Naive thymus-derived CD4-positive, alpha-beta T cell (primary cell): ENCODE results near the gene RRAS. TPM values are rescaled to one million over a fixed set of nuclear protein-coding genes. Genes with fewer than 3 reads are reported as not detected.

Experiments used
- ATAC-seq: fragments of 150-1000 bp; cut with Tn5 transposase; 2 replicates; pipeline ENCODE4 v1.10.0; 2021; ENCODE audit warnings: mild to moderate bottlenecking, moderate library complexity
- CTCF ChIA-PET: fragments of 350-600 bp; sonication (Branson Sonifier 250); formaldehyde crosslinking; loops from one replicate; lab custom pipeline; 2021; ENCODE audit warnings: antibody characterized with exemption; lab: Charles Lee
- POLR2A ChIA-PET: fragments of 350-600 bp; sonication (Branson Sonifier 250); formaldehyde crosslinking; loops from one replicate; lab custom pipeline; 2021; ENCODE audit warnings: antibody characterized with exemption, inconsistent platforms; lab: Charles Lee
- DNase-seq, 9 donors: peaks; one replicate each; pipeline versions ENCODE4 v3.0.0 to v3.0.0-alpha.2; 2020 to 2022; ENCODE audit warnings: mixed read lengths in 1 of 9
- H3K27ac ChIP-seq: one replicate; pipeline ENCODE4 v1.7.0; 2013; ENCODE audit warnings: mild to moderate bottlenecking, low read depth, low read length, moderate library complexity
- H3K27me3 ChIP-seq, 2 donors: one replicate each; pipeline ENCODE4 v1.7.0; 2013; ENCODE audit warnings: low read length in 2 of 2, mild to moderate bottlenecking in 2 of 2, moderate library complexity in 2 of 2; ENCODE audit not compliant: control insufficient read depth in 2 of 2, insufficient read depth in 2 of 2
- H3K36me3 ChIP-seq, 3 experiments: 1 replicate in 2 of 3; 2 replicates in 1 of 3; pipeline ENCODE4 v1.7.0; 2013; ENCODE audit warnings: low read length in 3 of 3, mild to moderate bottlenecking in 3 of 3, moderate library complexity in 1 of 3; ENCODE audit not compliant: insufficient read depth in 3 of 3, control insufficient read depth in 2 of 3
- H3K4me1 ChIP-seq, 2 donors: one replicate each; pipeline ENCODE4 v1.7.0; 2013; ENCODE audit warnings: low read length in 2 of 2, mild to moderate bottlenecking in 2 of 2, moderate library complexity in 1 of 2; ENCODE audit not compliant: control insufficient read depth in 2 of 2, insufficient read depth in 2 of 2
- H3K4me3 ChIP-seq: 2 replicates; pipeline ENCODE4 v1.7.0; 2013; ENCODE audit warnings: mild to moderate bottlenecking, low read length
- H3K9me3 ChIP-seq, 3 experiments: 1 replicate in 2 of 3; 2 replicates in 1 of 3; pipeline ENCODE4 v1.7.0; 2013; ENCODE audit warnings: low read length in 3 of 3; ENCODE audit not compliant: control insufficient read depth in 2 of 3
- H3K27ac Mint-ChIP-seq, 9 donors: one replicate each; pipeline ENCODE4 v1.8.0; 2020 to 2022; ENCODE audit warnings: mixed read lengths in 9 of 9, mild to moderate bottlenecking in 8 of 9, moderate library complexity in 5 of 9, inconsistent platforms in 2 of 9
- H3K27me3 Mint-ChIP-seq, 5 donors: one replicate each; pipeline ENCODE4 v1.8.0; 2021 to 2022; ENCODE audit warnings: mixed read lengths in 5 of 5, mild to moderate bottlenecking in 1 of 5
- H3K36me3 Mint-ChIP-seq, 5 donors: one replicate each; pipeline ENCODE4 v1.8.0; 2020 to 2022; ENCODE audit warnings: mixed read lengths in 5 of 5, mild to moderate bottlenecking in 3 of 5, inconsistent platforms in 1 of 5
- H3K4me1 Mint-ChIP-seq, 7 donors: one replicate each; pipeline ENCODE4 v1.8.0; 2020 to 2022; ENCODE audit warnings: mixed read lengths in 7 of 7, mild to moderate bottlenecking in 3 of 7, inconsistent platforms in 1 of 7
- H3K4me3 Mint-ChIP-seq, 10 donors: one replicate each; pipeline ENCODE4 v1.8.0; 2020 to 2022; ENCODE audit warnings: mild to moderate bottlenecking in 10 of 10, mixed read lengths in 10 of 10, moderate library complexity in 6 of 10, inconsistent platforms in 2 of 10
- H3K9me3 Mint-ChIP-seq, 11 donors: one replicate each; pipeline ENCODE4 v1.8.0; 2020 to 2022; ENCODE audit warnings: mixed read lengths in 11 of 11, mild to moderate bottlenecking in 4 of 11, inconsistent platforms in 1 of 11, moderate library complexity in 1 of 11
- intact Hi-C, 2 donors: fragments of 100-400 bp; cut with micrococcal nuclease; formaldehyde crosslinking; loops; one replicate each; pipeline ENCODE4 v1.15.1; 2023
- polyA plus RNA-seq, 2 donors: library from polyadenylated mRNA; unstranded; fragments of 300-500 nt; fragmentation: Illumina TruSeq; gene quantifications; one replicate each; pipeline ENCODE4 v1.2.3, GENCODE V29; 2021
- total RNA-seq, 6 experiments: library from RNA in 5 of 6; stranded (reverse) in 5 of 6; gene quantifications; 1 replicate in 5 of 6; 2 replicates in 1 of 6; pipeline ENCODE4 v1.2.3 and lab custom pipeline; 2021 to 2026

The RRAS gene
- total and polyA plus RNA-seq, 7 experiments from 2014 or later: 11.0 to 37.0 (median 13.9) TPM

- peaks cover 0 to 32% (median 14%) of the 10 kb centered on the region in 7 donors for H3K4me1 Mint-ChIP-seq
- no peaks in the 10 kb centered on the region for H3K27me3 ChIP-seq
- peaks cover 0 to 19% (median 13%) of the 10 kb centered on the region in 5 donors for H3K36me3 Mint-ChIP-seq
- CTCF ChIA-PET: no interaction called here
- DNase-seq (no peak), ATAC-seq (no peak)
- no peaks in the 10 kb centered on the region for H3K27me3 Mint-ChIP-seq
- peak overlapping the region; percentile 53 for H3K27ac ChIP-seq
- H3K9me3 Mint-ChIP-seq: no peaks in the 10 kb centered on the region
- peak overlapping the region in 1 of 10 donors; percentile 19 for H3K4me3 Mint-ChIP-seq
- H3K36me3 ChIP-seq: peaks cover 0 to 94% (median 36%) of the 10 kb centered on the region in 3 experiments
- H3K4me3 ChIP-seq: no peak overlapping the region
- peaks cover 15% of the 10 kb centered on the region in 2 donors for H3K4me1 ChIP-seq
- no peaks in the 10 kb centered on the region for H3K9me3 ChIP-seq
- POLR2A ChIA-PET: interaction anchor here (14.1 kb wide), 1 partner anchor 15 kb away, joined by 187 read pairs; the partner anchor contains the start of genes RRAS and SCAF1
- intact Hi-C loops: no loop called here
- peak overlapping the region in 5 of 9 donors; percentile 19 to 82 (median 47) for H3K27ac Mint-ChIP-seq
Observed at GRCh38 chr19:49658566-49659442, 18.9 kb upstream of the RRAS start.

GRCh38 chr19:49658139-49658517 lies 18.2 kb upstream of the RRAS start:
- Histone ChIP-seq H3K4me1 (peaks cover 9% of the 10 kb centered on the region in 2 donors), H3K9me3 (no peaks in the 10 kb centered on the region), H3K4me3 (no peak overlapping the region), H3K27ac (peak overlapping the region; percentile 53), H3K36me3 (peaks cover 0 to 99% (median 36%) of the 10 kb centered on the region in 3 experiments), H3K27me3 (no peaks in the 10 kb centered on the region)
- no peak for DNase-seq
- Mint-ChIP-seq H3K4me3 (no peak overlapping the region), H3K4me1 (peaks cover 0 to 25% (median 9%) of the 10 kb centered on the region in 7 donors), H3K27ac (no peak overlapping the region), H3K36me3 (peaks cover 0 to 22% (median 13%) of the 10 kb centered on the region in 5 donors), H3K9me3 (no peaks in the 10 kb centered on the region), H3K27me3 (no peaks in the 10 kb centered on the region)
- no peak for ATAC-seq
- CTCF ChIA-PET: no interaction called here
- POLR2A ChIA-PET: interaction anchor here (1.5 to 14.1 kb wide), 2 partner anchors 14 to 18 kb away, joined by 3 to 187 read pairs; partner anchors contain the start of genes PRMT1, RRAS and SCAF1
- intact Hi-C loops: no loop called here

DNA sequence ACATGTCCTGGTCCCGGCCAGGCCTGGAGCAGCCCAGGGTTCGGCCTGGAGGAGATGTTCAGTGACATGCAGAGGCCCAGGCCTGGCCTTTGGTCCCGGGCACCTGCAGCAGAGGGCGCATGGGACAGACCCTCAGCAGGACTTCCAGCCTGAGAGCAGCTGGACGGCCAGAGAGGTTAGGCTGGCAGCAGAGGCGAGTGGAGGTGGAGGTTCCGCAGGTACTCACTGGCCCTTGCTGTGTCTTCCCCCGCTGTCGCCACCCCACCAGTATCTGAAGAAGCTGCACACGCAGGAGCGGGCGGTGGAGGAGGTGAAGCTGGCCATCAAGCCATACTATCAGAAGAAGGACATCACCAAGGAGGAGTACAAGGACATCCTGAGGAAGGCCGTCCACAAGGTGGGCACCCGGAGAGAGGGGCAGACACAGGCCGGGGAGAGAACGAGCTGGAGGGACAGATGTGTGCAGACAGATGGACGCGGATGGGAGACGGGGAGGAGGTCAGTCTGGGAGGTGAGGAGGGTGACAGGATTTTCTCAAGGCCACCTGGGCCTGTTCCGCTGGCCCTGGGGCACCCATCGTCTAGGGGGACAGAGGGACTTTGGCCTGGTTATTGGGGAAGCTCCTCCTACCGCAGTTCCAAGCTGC lies 17.7 kb upstream of the RRAS start:
- CTCF ChIA-PET: no interaction called here
- Mint-ChIP-seq H3K4me3 (no peak overlapping the region), H3K36me3 (peaks cover 0 to 20% (median 13%) of the 10 kb centered on the region in 5 donors), H3K27ac (peak overlapping the region in 2 of 9 donors; percentile 79 to 86), H3K9me3 (no peaks in the 10 kb centered on the region), H3K27me3 (no peaks in the 10 kb centered on the region), H3K4me1 (peaks cover 0 to 20% (median 4%) of the 10 kb centered on the region in 7 donors)
- intact Hi-C loops: no loop called here
- H3K4me1 ChIP-seq: peaks cover 4% of the 10 kb centered on the region in 2 donors
- no peak overlapping the region for H3K27ac ChIP-seq
- peaks cover 0 to 99% (median 36%) of the 10 kb centered on the region in 3 experiments for H3K36me3 ChIP-seq
- POLR2A ChIA-PET: interaction anchor here (0.7 to 14.1 kb wide), 3 partner anchors 13 to 66 kb away, joined by 3 to 187 read pairs (median 3); partner anchors contain the start of genes PRMT1, RRAS and SCAF1
- ATAC-seq (no peak), DNase-seq (no peak)
- H3K4me3 ChIP-seq: no peak overlapping the region
- no peaks in the 10 kb centered on the region for H3K27me3 ChIP-seq
- H3K9me3 ChIP-seq: no peaks in the 10 kb centered on the region

- Histone ChIP-seq H3K27ac (no peak overlapping the region), H3K36me3 (peaks cover 0 to 94% (median 27%) of the 10 kb centered on the region in 3 experiments), H3K9me3 (no peaks in the 10 kb centered on the region), H3K4me3 (no peak overlapping the region), H3K4me1 (no peaks in the 10 kb centered on the region), H3K27me3 (no peaks in the 10 kb centered on the region)
- intact Hi-C loops: no loop called here
- H3K4me1 Mint-ChIP-seq: peaks cover 0 to 13% (median 3%) of the 10 kb centered on the region in 7 donors
- POLR2A ChIA-PET: interaction anchor here (0.6 to 14.1 kb wide), 6 partner anchors 8 to 277 kb away, joined by 3 to 187 read pairs (median 4); partner anchors contain the start of genes PRMT1, RRAS and SCAF1
- ATAC-seq (no peak), DNase-seq (no peak)
- no peaks in the 10 kb centered on the region for H3K9me3 Mint-ChIP-seq
- CTCF ChIA-PET: interaction anchor here (0.6 kb wide), 1 partner anchor 150 kb away, joined by 3 read pairs; no protein-coding TSS in a partner anchor
- peak overlapping the region in 1 of 9 donors; percentile 10 for H3K27ac Mint-ChIP-seq
- no peaks in the 10 kb centered on the region for H3K27me3 Mint-ChIP-seq
- H3K36me3 Mint-ChIP-seq: peaks cover 0 to 19% (median 13%) of the 10 kb centered on the region in 5 donors
- H3K4me3 Mint-ChIP-seq: no peak overlapping the region
Observed at GRCh38 chr19:49656456-49657109, 16.6 kb upstream of the RRAS start.

DNA sequence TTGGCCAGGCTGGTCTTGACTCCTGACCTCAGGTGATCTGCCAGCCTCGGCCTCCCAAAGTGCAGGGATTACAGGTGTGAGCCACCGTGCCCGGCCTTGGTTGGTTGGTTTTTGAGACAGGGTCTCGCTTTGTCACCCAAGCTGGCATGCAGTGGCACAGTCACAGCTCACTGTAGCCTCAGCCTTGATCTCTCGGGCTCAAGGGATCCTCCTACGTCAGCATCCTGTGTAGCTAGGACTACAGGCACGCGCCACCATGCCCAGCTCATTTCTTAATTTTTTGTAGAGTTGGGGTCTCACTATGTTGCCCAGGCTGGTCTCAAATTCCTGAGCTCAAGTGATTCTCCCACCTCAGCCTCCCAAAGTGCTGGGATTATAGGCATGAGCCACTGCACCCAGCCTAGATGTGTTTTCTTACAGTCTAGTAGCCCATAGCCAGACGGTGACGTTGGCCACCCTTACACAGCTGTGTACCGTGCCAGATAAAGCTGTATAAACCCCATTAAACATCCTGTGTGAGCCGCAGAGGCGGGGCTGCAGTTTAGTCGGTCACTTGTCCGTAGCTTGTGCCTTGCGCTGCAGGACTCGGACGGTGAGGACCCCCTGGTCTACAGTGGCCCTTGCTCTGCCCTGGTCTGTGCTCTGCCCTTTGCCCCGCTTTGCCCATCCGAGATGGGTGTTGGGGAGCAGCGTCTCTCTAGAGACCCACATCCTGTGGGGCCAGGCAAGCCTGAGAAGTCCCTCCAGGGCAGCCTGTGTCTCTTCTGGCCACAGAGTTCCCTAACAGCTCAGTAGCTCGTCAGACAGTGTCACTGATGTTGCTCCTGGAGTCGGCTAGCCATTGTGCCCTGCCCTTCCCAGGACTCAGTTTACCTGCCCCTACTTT lies 15.9 kb upstream of the RRAS start:
- DNase-seq (no peak), ATAC-seq (peak; percentile 42)
- peaks cover 0 to 91% (median 22%) of the 10 kb centered on the region in 3 experiments for H3K36me3 ChIP-seq
- POLR2A ChIA-PET: interaction anchor here (0.6 to 14.1 kb wide), 6 partner anchors 8 to 370 kb away, joined by 3 to 187 read pairs (median 4); partner anchors contain the start of genes RRAS and SCAF1
- H3K27me3 Mint-ChIP-seq: no peaks in the 10 kb centered on the region
- intact Hi-C loops: no loop called here
- H3K27me3 ChIP-seq: no peaks in the 10 kb centered on the region
- H3K4me3 Mint-ChIP-seq: no peak overlapping the region
- H3K4me1 ChIP-seq: no peaks in the 10 kb centered on the region
- CTCF ChIA-PET: no interaction called here
- H3K9me3 Mint-ChIP-seq: no peaks in the 10 kb centered on the region
- H3K27ac ChIP-seq: no peak overlapping the region
- H3K36me3 Mint-ChIP-seq: peaks cover 0 to 20% (median 13%) of the 10 kb centered on the region in 5 donors
- H3K27ac Mint-ChIP-seq: peak overlapping the region in 3 of 9 donors; percentile 10 to 37 (median 31)
- no peaks in the 10 kb centered on the region for H3K9me3 ChIP-seq
- no peak overlapping the region for H3K4me3 ChIP-seq
- H3K4me1 Mint-ChIP-seq: peaks cover 0 to 13% (median 3%) of the 10 kb centered on the region in 7 donors
